GM19468 (cell line): ENCODE data around the gene TMCO1.
"Not testable (repeated sequence)": the region's sequence is repeated elsewhere in the genome, so short reads cannot be mapped to it uniquely, and the experiment has no call there.

Experiments used
- ATAC-seq: cut with Tn5 transposase; IDR thresholded peaks from one replicate; pipeline ENCODE4 v1.9.1; 2021; ENCODE audit warnings: mild to moderate bottlenecking, moderate library complexity, moderate number of reproducible peaks; ENCODE audit not compliant: unreplicated experiment; ENCODE audit errors: extremely low read depth

Gene TMCO1

GRCh38 chr1:165747632-165748447 is 20.8 kb downstream of the TMCO1 start:
- no peak for ATAC-seq

- ATAC-seq: not testable (repeated sequence)
Measured at GRCh38 chr1:165744913-165745312, 23.8 kb downstream of the TMCO1 start.

GRCh38 chr1:165742194-165742593 is 26.5 kb downstream of the TMCO1 start:
- no peak for ATAC-seq

- ATAC-seq: peak; percentile 72
Measured at GRCh38 chr1:165738794-165739193, 29.9 kb downstream of the TMCO1 start.

GRCh38 chr1:165737196-165737595 is 31.5 kb downstream of the TMCO1 start:
- ATAC-seq: no peak

- ATAC-seq: no peak
Measured at GRCh38 chr1:165734906-165735305, 33.8 kb downstream of the TMCO1 start.

GRCh38 chr1:165726841-165727240 is 41.8 kb downstream of the TMCO1 start:
- no peak for ATAC-seq

GRCh38 chr1:165726169-165726568 is 42.5 kb downstream of the TMCO1 start:
- ATAC-seq: no peak

GRCh38 chr1:165717918-165718515 is 50.7 kb downstream of the TMCO1 start:
- no peak for ATAC-seq

GRCh38 chr1:165716265-165717051 is 52.2 kb downstream of the TMCO1 start:
- ATAC-seq: not testable (repeated sequence)

- ATAC-seq: no peak
Measured at GRCh38 chr1:165712764-165713163, 55.9 kb downstream of the TMCO1 start.

- ATAC-seq: no peak
Measured at GRCh38 chr1:165707984-165708706, 60.5 kb downstream of the TMCO1 start.

- ATAC-seq: no peak
Measured at GRCh38 chr1:165703648-165704047, 65.0 kb downstream of the TMCO1 start.

GRCh38 chr1:165701922-165702321 is 66.7 kb downstream of the TMCO1 start:
- ATAC-seq: not testable (repeated sequence)

GRCh38 chr1:165699577-165699976 is 69.1 kb downstream of the TMCO1 start:
- ATAC-seq: no peak

- no peak for ATAC-seq
Measured at GRCh38 chr1:165698761-165699052, 70.0 kb downstream of the TMCO1 start.

- peak; percentile 92 for ATAC-seq
Measured at GRCh38 chr1:165697881-165698760, 70.5 kb downstream of the TMCO1 start, which contains the start of gene ALDH9A1. TSS of gene ALDH9A1 (minus strand) at chr1:165698562. CDS start at chr1:165698558, 4 bp downstream.

- no peak for ATAC-seq
Measured at GRCh38 chr1:165697491-165697880, 71.2 kb downstream of the TMCO1 start.

- no peak for ATAC-seq
Measured at GRCh38 chr1:165696625-165697100, 72.0 kb downstream of the TMCO1 start.
